GM12874 (cell line): ENCODE data around the gene PPP6R2.

Experiments used
- TF ChIP-seq, protein P1 (sequence below): IDR thresholded peaks from 2 replicates; pipeline ENCODE4 v1.5.1; 2011; ENCODE audit warnings: low read depth, mild to moderate bottlenecking, control low read depth, low read length, moderate library complexity; ENCODE audit not compliant: insufficient read depth

The PPP6R2 gene

DNA sequence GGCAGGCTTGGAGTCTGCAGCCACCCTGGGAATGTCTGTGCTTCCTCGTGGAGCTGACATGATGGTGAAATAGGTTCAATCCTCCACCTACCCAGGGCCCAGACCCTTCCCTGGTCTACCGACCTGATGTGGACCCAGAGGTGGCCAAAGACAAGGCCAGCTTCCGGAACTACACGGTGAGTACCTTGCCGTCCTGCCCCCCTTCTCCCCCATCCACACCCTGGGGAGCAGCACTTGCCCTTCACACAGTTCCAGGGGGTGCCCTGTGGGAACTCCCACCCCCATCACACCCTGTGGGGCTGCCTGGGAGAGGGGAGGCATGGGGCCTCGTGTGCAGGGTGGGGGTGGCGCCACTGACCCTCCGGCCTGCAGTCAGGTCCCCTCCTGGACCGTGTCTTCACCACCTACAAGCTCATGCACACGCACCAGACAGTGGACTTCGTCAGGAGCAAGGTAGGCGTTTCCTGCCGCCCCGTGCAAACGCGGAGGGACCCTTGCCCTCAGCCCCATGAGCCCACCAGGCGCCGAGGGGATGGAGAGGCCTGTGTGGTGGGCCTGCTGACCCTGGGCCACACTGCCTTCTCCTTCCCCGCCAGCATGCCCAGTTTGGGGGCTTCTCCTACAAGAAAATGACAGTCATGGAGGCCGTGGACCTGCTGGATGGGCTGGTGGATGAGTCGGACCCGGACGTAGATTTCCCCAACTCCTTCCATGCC lies 144.3 kb downstream of the PPP6R2 start:
- TF ChIP-seq, protein P1, sequence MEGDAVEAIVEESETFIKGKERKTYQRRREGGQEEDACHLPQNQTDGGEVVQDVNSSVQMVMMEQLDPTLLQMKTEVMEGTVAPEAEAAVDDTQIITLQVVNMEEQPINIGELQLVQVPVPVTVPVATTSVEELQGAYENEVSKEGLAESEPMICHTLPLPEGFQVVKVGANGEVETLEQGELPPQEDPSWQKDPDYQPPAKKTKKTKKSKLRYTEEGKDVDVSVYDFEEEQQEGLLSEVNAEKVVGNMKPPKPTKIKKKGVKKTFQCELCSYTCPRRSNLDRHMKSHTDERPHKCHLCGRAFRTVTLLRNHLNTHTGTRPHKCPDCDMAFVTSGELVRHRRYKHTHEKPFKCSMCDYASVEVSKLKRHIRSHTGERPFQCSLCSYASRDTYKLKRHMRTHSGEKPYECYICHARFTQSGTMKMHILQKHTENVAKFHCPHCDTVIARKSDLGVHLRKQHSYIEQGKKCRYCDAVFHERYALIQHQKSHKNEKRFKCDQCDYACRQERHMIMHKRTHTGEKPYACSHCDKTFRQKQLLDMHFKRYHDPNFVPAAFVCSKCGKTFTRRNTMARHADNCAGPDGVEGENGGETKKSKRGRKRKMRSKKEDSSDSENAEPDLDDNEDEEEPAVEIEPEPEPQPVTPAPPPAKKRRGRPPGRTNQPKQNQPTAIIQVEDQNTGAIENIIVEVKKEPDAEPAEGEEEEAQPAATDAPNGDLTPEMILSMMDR, result no peak

DNA sequence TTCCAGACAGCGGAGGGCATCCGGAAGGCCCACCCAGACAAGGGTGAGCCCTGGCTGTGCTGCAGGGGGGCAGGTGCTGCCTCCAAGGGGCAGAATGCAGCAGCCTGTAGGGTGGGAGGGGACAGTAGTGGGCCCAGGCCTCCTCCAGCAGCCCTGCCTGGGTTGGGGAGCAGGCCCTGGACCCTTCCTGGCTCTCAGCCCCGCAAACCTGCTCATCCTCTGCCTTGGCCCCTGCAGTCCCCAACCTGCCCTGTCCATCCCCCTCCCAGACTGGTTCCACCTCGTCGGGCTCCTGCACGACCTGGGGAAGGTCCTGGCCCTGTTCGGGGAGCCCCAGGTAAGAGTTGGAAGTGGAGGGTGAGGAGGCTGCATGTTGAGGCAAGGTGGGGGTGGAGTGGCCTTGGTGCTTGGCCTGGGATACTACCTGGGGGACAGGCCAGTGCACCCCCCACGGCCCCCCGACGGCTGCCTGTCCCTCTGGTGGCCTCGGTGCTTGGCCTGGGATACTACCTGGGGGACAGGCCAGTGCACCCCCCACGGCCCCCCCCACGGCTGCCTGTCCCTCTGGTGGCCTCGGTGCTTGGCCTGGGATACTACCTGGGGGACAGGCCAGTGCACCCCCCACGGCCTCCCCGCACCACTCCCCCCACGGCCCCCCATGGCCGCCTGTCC lies 145.0 kb downstream of the PPP6R2 start:
- TF ChIP-seq, protein P1, result no peak

DNA sequence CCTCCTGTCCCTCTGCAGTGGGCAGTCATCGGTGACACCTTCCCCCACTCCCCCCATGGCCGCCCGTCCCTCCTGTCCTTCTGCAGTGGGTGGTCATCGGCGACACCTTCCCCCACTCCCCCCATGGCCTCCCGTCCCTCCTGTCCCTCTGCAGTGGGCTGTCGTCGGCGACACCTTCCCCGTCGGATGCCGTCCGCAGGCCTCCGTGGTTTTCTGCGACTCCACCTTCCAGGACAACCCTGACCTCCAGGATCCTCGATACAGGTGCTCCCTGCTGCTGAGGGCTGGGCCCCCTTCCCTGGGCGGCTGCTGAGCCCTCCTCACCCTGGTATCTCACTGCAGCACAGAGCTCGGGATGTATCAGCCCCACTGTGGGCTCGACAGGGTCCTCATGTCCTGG lies 145.8 kb downstream of the PPP6R2 start:
- TF ChIP-seq, protein P1, result no peak

DNA sequence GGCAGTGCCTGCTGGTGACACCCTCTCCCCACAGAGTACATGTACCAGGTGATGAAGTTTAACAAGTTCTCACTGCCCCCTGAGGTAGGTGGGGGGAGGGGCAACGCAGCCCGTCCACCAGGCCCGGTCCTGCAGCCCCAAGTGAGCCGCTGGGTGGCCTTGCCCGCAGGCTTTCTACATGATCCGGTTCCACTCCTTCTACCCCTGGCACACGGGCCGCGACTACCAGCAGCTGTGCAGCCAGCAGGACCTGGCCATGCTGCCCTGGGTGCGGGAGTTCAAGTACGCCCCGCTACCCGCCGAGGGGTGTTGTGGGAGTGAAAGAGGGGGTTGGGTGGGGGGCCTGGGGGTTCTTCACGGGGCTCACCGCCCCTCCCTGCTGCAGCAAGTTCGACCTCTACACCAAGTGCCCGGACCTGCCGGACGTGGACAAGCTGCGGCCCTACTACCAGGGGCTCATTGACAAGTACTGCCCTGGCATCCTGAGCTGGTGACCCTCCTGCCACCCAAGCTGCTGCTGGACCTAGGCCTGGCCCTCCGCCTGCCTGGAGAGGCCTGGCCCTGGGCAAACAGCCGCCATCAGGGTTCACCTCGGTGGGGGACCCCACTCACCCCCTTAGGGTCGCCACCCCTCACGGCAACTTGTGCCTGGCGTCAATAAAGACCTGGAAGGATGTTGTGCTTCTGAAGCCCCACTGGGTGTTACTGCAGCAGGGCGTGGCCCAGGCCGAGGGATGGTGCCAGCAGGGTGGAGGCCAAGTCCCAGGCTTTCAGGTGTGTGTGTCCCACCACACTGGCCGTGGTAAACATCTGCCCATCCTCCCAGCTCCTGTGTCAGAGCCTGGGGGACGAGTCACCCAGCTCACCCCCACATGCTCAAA lies 146.5 kb downstream of the PPP6R2 start:
- TF ChIP-seq, protein P1, result no peak

DNA sequence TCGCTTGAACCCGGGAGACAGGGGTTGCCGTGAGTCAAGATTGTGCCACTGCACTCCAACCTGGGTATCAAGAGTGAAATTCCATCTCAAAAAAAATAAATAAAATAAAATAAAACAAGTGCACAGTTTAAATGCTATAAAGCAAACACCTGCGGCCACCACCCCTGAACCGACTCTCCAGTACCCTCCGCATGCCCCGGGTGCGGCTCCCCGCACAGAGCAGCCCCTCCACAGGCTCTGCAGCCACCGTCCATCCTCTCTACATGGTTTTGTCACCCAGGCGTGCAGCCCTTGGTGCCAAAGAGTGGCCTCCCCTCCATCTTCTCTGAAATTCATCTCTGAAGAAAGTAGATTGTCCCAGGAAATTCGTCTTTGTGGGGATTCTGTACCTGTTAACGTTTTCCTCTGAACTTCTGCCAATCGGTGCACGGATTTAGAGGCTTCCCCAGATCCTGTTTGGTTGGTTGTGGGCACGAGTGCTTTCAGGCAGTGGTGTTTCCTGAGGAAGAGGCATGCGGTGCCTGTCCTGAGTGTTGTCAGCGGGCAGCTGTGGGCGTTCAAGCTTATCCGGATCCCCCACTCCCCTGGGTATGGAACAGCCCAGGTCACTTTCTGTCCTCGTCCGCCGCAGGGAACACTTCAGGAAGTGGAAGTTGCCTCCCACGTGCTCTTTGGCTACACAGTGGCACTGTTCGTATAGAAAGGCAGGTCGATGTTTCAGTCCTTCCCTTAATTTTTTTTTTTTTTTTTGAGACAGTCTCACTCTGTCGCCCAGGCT lies 147.6 kb downstream of the PPP6R2 start:
- TF ChIP-seq, protein P1, result no peak
